HEK293T (cell line): ENCODE measurements around the gene SBNO1.

Experiments
- ARNT ChIP-seq: fragments of 450-650 bp; IDR thresholded peaks from 2 replicates; pipeline ENCODE4 v1.6.1; 2017; ENCODE audit warnings: mild to moderate bottlenecking
- BHLHE40 ChIP-seq: fragments of 450-650 bp; IDR thresholded peaks from 2 replicates; pipeline ENCODE4 v1.6.1; 2016; ENCODE audit warnings: mild to moderate bottlenecking, moderate library complexity, borderline replicate concordance
- FOXA1 ChIP-seq: fragments of 450-650 bp; IDR thresholded peaks from 2 replicates; pipeline ENCODE4 v1.6.1; 2016; ENCODE audit warnings: mild to moderate bottlenecking
- FOXK2 ChIP-seq: fragments of 450-650 bp; IDR thresholded peaks from 2 replicates; pipeline ENCODE4 v1.6.1; 2016; ENCODE audit warnings: mild to moderate bottlenecking
- FOXM1 ChIP-seq: fragments of 450-650 bp; IDR thresholded peaks from 2 replicates; pipeline ENCODE4 v1.6.1; 2017; ENCODE audit warnings: mild to moderate bottlenecking, borderline replicate concordance
- NFRKB ChIP-seq: fragments of 450-650 bp; IDR thresholded peaks from 2 replicates; pipeline ENCODE4 v1.6.1; 2016; ENCODE audit warnings: mild to moderate bottlenecking, moderate library complexity
- SP1 ChIP-seq: fragments of 450-650 bp; IDR thresholded peaks from 2 replicates; pipeline ENCODE4 v1.6.1; 2017
- TARDBP ChIP-seq: fragments of 450-650 bp; IDR thresholded peaks from 2 replicates; pipeline ENCODE4 v1.6.1; 2016
- ZNF384 ChIP-seq: fragments of 450-650 bp; IDR thresholded peaks from 2 replicates; pipeline ENCODE4 v1.6.1; 2016

DNA sequence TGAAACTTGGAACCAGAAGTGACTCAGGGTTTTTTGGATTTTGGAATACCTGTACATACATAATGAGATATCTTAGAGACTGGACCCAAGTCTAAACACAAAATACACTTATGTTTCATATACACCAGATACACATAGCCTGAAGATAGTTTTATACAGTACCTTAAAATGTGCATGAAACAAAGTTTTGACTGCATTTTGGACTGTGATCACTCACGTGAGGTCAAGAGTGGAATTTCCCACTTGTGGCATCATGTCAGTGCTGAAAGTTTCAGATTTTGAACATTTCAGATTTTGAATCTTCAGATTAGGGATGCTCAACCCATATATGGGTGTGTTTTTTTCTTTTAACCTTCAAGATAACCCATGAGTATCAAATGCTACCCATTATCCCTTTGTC lies 6.6 kb downstream of the SBNO1 start:
- TF ChIP-seq NFRKB (no peak), BHLHE40 (no peak), ZNF384 (no peak), SP1 (no peak), FOXK2 (no peak), FOXA1 (no peak), ARNT (no peak), FOXM1 (no peak), TARDBP (no peak)
